K562 (cell line): Measurements from ENCODE around the gene C21orf58.

ENCODE experiments used
- CREM ChIP-seq: IDR thresholded peaks from 2 replicates; pipeline ENCODE4 v1.6.1; 2014; ENCODE audit warnings: antibody characterized with exemption, low read depth
- EGR1 ChIP-seq: fragments of 450-650 bp; conservative IDR thresholded peaks from 2 replicates; pipeline ENCODE4 v1.6.1; 2017; ENCODE audit warnings: mild to moderate bottlenecking
- EZH2 ChIP-seq: IDR thresholded peaks from 2 replicates; pipeline ENCODE4 v1.6.1; 2012; ENCODE audit warnings: low read depth, mild to moderate bottlenecking, inconsistent platforms, low read length, borderline replicate concordance
- FOS ChIP-seq: IDR thresholded peaks from 3 replicates; pipeline ENCODE4 v1.6.1; 2011; ENCODE audit not compliant: insufficient read length; ENCODE audit errors: extremely low read depth
- FOXP1 ChIP-seq: sonication (generic); formaldehyde crosslinking; IDR thresholded peaks from 2 replicates; pipeline ENCODE4 v1.8.0; 2022; ENCODE audit warnings: mild to moderate bottlenecking, missing genetic modification reagents
- HNRNPLL ChIP-seq: fragments of 200-400 bp; formaldehyde crosslinking; IDR thresholded peaks from 2 replicates; pipeline ENCODE4 v1.6.1; 2017; ENCODE audit warnings: low read length, low read depth, mild to moderate bottlenecking; ENCODE audit not compliant: poor library complexity, severe bottlenecking
- POLR2AphosphoS2 ChIP-seq: IDR thresholded peaks from 2 replicates; pipeline ENCODE4 v1.6.1; 2012; ENCODE audit warnings: low read length, improper control_type of control experiment
- REST ChIP-seq, 2 experiments: fragments of 450-650 bp; formaldehyde crosslinking in 1 of 2; IDR thresholded peaks; 2 replicates each; pipeline versions ENCODE4 v1.4.0 to v1.6.1; 2014 to 2020; ENCODE audit warnings: mild to moderate bottlenecking in 2 of 2, borderline replicate concordance in 1 of 2, low read depth in 1 of 2
- RFX5 ChIP-seq: IDR thresholded peaks from 2 replicates; pipeline ENCODE4 v1.6.1; 2011; ENCODE audit warnings: low read depth, mild to moderate bottlenecking, improper control_type of control experiment, low read length
- TRIM28 ChIP-seq: fragments of 450-650 bp; IDR thresholded peaks from 2 replicates; pipeline ENCODE4 v1.6.1; 2017
- ZNF253 ChIP-seq: fragments of 250-450 bp; sonication (Bioruptor Pico); conservative IDR thresholded peaks from 2 replicates; pipeline ENCODE4 v1.6.1; 2021; ENCODE audit warnings: mild to moderate bottlenecking
- ZNF444 ChIP-seq: fragments of 250-450 bp; sonication (Bioruptor Pico); IDR thresholded peaks from 2 replicates; pipeline ENCODE4 v1.4.0; 2020; ENCODE audit warnings: mild to moderate bottlenecking, moderate library complexity
- TF ChIP-seq, protein P1 (sequence below), 3 experiments: IDR thresholded peaks in 2 of 3; conservative IDR thresholded peaks in 1 of 3; 2 replicates each; pipeline ENCODE4 v1.5.1; 2011 to 2012; ENCODE audit warnings: low read length in 3 of 3, mild to moderate bottlenecking in 3 of 3, control low read depth in 2 of 3, improper control_type of control experiment in 1 of 3, inconsistent platforms in 1 of 3, low read depth in 1 of 3, mixed read lengths in 1 of 3, moderate library complexity in 1 of 3; ENCODE audit not compliant: insufficient read depth in 2 of 3
- TF ChIP-seq, protein P2 (sequence below): fragments of 250-450 bp; sonication (Bioruptor Pico); IDR thresholded peaks from 2 replicates; pipeline ENCODE4 v1.8.0; 2021; ENCODE audit warnings: borderline replicate concordance, mild to moderate bottlenecking, moderate library complexity; ENCODE audit not compliant: poor library complexity, severe bottlenecking

DNA sequence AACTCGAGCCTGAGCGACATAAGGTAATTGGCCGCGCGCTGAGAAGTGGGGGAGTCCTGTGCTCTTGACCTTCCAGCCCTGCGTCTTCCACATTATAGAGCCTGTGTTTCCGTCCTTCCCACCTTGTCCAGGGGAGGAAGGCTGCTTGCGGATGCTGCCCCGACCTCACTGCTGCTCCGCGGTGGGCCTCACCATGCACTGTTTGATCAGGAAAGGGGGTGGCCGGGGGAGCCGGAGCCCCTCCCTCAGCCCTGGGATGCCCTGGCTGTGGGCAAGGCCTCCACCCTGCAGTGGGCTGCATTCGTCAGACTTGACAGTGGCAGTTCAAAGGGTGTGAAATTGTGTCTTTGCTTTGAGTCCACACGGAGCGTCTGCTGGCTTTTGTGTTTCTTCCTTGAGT, 30.4 kb upstream of the C21orf58 start:
- TF ChIP-seq EZH2 (no peak), CREM (no peak), TRIM28 (no peak), FOXP1 (CRISPR knock-in tag) (no peak), EGR1 (no peak), REST (IDR thresholded peaks at IDR 0.05; ENCODE audit: borderline replicate concordance) (no peak), REST (CRISPR knock-in tag; IDR thresholded peaks at IDR 0.05; ENCODE audit: low read depth) (no peak), HNRNPLL (no peak), POLR2AphosphoS2 (no peak), FOS (no peak), RFX5 (no peak), ZNF253 (CRISPR knock-in tag) (no peak), ZNF444 (CRISPR knock-in tag) (no peak)
- TF ChIP-seq, protein P1, sequence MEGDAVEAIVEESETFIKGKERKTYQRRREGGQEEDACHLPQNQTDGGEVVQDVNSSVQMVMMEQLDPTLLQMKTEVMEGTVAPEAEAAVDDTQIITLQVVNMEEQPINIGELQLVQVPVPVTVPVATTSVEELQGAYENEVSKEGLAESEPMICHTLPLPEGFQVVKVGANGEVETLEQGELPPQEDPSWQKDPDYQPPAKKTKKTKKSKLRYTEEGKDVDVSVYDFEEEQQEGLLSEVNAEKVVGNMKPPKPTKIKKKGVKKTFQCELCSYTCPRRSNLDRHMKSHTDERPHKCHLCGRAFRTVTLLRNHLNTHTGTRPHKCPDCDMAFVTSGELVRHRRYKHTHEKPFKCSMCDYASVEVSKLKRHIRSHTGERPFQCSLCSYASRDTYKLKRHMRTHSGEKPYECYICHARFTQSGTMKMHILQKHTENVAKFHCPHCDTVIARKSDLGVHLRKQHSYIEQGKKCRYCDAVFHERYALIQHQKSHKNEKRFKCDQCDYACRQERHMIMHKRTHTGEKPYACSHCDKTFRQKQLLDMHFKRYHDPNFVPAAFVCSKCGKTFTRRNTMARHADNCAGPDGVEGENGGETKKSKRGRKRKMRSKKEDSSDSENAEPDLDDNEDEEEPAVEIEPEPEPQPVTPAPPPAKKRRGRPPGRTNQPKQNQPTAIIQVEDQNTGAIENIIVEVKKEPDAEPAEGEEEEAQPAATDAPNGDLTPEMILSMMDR (IDR thresholded peaks at IDR 0.05 in 2 of 3, conservative IDR thresholded peaks at IDR 0.05 in 1 of 3; ENCODE audit: insufficient read depth in 2 of 3, low read depth in 1 of 3, low read length in 3 of 3), result no peak
- TF ChIP-seq, protein P2, sequence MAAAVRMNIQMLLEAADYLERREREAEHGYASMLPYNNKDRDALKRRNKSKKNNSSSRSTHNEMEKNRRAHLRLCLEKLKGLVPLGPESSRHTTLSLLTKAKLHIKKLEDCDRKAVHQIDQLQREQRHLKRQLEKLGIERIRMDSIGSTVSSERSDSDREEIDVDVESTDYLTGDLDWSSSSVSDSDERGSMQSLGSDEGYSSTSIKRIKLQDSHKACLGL (CRISPR knock-in tag), result no peak
